HEK293 (cell line): ENCODE data around the gene VSTM4.

ENCODE experiments used
- CTCF ChIA-PET: fragments of 350-600 bp; formaldehyde crosslinking; extraction: SDS; loops from one replicate; lab custom pipeline; 2021; ENCODE audit warnings: antibody characterized with exemption; lab: Yijun Ruan, JAX
- POLR2A ChIA-PET: fragments of 300-600 bp; formaldehyde crosslinking; extraction: SDS; loops from one replicate; lab custom pipeline; 2020; ENCODE audit warnings: antibody characterized with exemption, inconsistent platforms; lab: Yijun Ruan, JAX
- H3K27ac ChIP-seq: fragments of 200-500 bp; sonication (Bioruptor generic); 2 replicates; pipeline ENCODE4 v1.5.1; 2014; ENCODE audit warnings: low read depth, low read length, control low read depth, inconsistent platforms; ENCODE audit errors: extremely low read depth
- H3K36me3 ChIP-seq, 2 experiments: fragments of 200-500 bp in 1 of 2; sonication (Bioruptor generic) in 1 of 2; 1 replicate in 1 of 2; 2 replicates in 1 of 2; pipeline ENCODE4 v1.5.1; 2014 to 2017; ENCODE audit warnings: inconsistent platforms in 2 of 2, low read length in 2 of 2; ENCODE audit not compliant: control insufficient read depth in 2 of 2, insufficient read depth in 1 of 2
- H3K4me1 ChIP-seq: fragments of 200-500 bp; sonication (Bioruptor generic); 2 replicates; pipeline ENCODE4 v1.5.1; 2014; ENCODE audit warnings: mild to moderate bottlenecking, low read length, inconsistent platforms; ENCODE audit not compliant: control insufficient read depth, insufficient read depth
- H3K4me3 ChIP-seq: 2 replicates; pipeline ENCODE4 v1.5.1; 2011; ENCODE audit warnings: low read depth, mild to moderate bottlenecking, control low read depth, low read length, moderate library complexity
- H3K9me3 ChIP-seq: fragments of 200-500 bp; sonication (Bioruptor generic); 2 replicates; pipeline ENCODE4 v1.5.1; 2014; ENCODE audit warnings: low read depth, low read length, inconsistent platforms; ENCODE audit not compliant: control insufficient read depth, insufficient read depth
- EGR2 ChIP-seq: fragments of 450-650 bp; formaldehyde crosslinking; IDR thresholded peaks from 2 replicates; pipeline ENCODE4 v1.5.1; 2016; ENCODE audit warnings: low read depth, missing biosample characterization, missing genetic modification characterization
- HOXC10 ChIP-seq: sonication (generic); formaldehyde crosslinking; IDR thresholded peaks from 2 replicates; pipeline ENCODE4 v1.8.1; 2023; ENCODE audit warnings: mild to moderate bottlenecking, missing genetic modification reagents
- PRDM10 ChIP-seq: fragments of 450-650 bp; formaldehyde crosslinking; IDR thresholded peaks from 2 replicates; pipeline ENCODE4 v1.5.1; 2016; ENCODE audit warnings: missing biosample characterization, missing genetic modification characterization
- SETDB1 ChIP-seq: IDR thresholded peaks from one replicate; pipeline ENCODE4 v1.6.1; 2017; ENCODE audit warnings: mild to moderate bottlenecking, low read length, moderate library complexity, mixed read lengths; ENCODE audit not compliant: insufficient read length
- ZBTB26 ChIP-seq: fragments of 450-650 bp; formaldehyde crosslinking; optimal IDR thresholded peaks from 2 replicates; pipeline ENCODE3; 2016; ENCODE audit warnings: missing biosample characterization, mild to moderate bottlenecking, missing genetic modification characterization
- ZFP3 ChIP-seq: fragments of 450-650 bp; formaldehyde crosslinking; IDR thresholded peaks from 2 replicates; pipeline ENCODE4 v1.5.1; 2016; ENCODE audit warnings: low read depth, missing biosample characterization, missing genetic modification characterization
- ZIC2 ChIP-seq: fragments of 450-650 bp; formaldehyde crosslinking; IDR thresholded peaks from 2 replicates; pipeline ENCODE4 v1.5.1; 2016; ENCODE audit warnings: missing biosample characterization, missing genetic modification characterization
- ZNF112 ChIP-seq: fragments of 450-650 bp; formaldehyde crosslinking; IDR thresholded peaks from 2 replicates; pipeline ENCODE4 v1.5.0; 2017; ENCODE audit warnings: missing biosample characterization, missing genetic modification characterization
- ZNF132 ChIP-seq: fragments of 450-650 bp; formaldehyde crosslinking; IDR thresholded peaks from 2 replicates; pipeline ENCODE4 v1.5.1; 2017; ENCODE audit warnings: missing biosample characterization, missing genetic modification characterization, borderline replicate concordance
- ZNF169 ChIP-seq: fragments of 450-650 bp; formaldehyde crosslinking; IDR thresholded peaks from 2 replicates; pipeline ENCODE4 v1.5.1; 2016; ENCODE audit warnings: missing biosample characterization, missing genetic modification characterization
- ZNF404 ChIP-seq: fragments of 450-650 bp; formaldehyde crosslinking; IDR thresholded peaks from 2 replicates; pipeline ENCODE4 v1.5.1; 2017; ENCODE audit warnings: missing biosample characterization, missing genetic modification characterization
- ZNF426 ChIP-seq: fragments of 450-650 bp; formaldehyde crosslinking; IDR thresholded peaks from 2 replicates; pipeline ENCODE4 v1.5.1; 2017; ENCODE audit warnings: missing biosample characterization, missing genetic modification characterization, mild to moderate bottlenecking, inconsistent platforms, moderate library complexity
- ZNF433 ChIP-seq: fragments of 450-650 bp; formaldehyde crosslinking; IDR thresholded peaks from 2 replicates; pipeline ENCODE4 v1.5.1; 2016; ENCODE audit warnings: missing biosample characterization, missing genetic modification characterization, low read depth
- ZSCAN30 ChIP-seq: fragments of 450-650 bp; IDR thresholded peaks from 2 replicates; pipeline ENCODE4 v1.5.1; 2018; ENCODE audit warnings: missing biosample characterization, mild to moderate bottlenecking, missing genetic modification characterization, moderate library complexity
- ZSCAN5A ChIP-seq: fragments of 450-650 bp; formaldehyde crosslinking; IDR thresholded peaks from 2 replicates; pipeline ENCODE4 v1.5.1; 2016; ENCODE audit warnings: missing biosample characterization, missing genetic modification characterization
- TF ChIP-seq, protein P1 (sequence below): fragments of 450-650 bp; formaldehyde crosslinking; IDR thresholded peaks from 2 replicates; pipeline ENCODE4 v1.5.1; 2016; ENCODE audit warnings: missing biosample characterization, missing genetic modification characterization
- TF ChIP-seq, protein P2 (sequence below): fragments of 450-650 bp; formaldehyde crosslinking; IDR thresholded peaks from 2 replicates; pipeline ENCODE4 v1.5.1; 2016; ENCODE audit warnings: missing biosample characterization, missing genetic modification characterization, borderline replicate concordance
- TF ChIP-seq, protein P3 (sequence below): fragments of 450-650 bp; formaldehyde crosslinking; IDR thresholded peaks from 2 replicates; pipeline ENCODE4 v1.5.1; 2016; ENCODE audit warnings: missing biosample characterization, missing genetic modification characterization

Gene VSTM4

GRCh38 chr10:49056356-49056755 is 59.0 kb downstream of the VSTM4 start:
- Histone ChIP-seq H3K4me3 (no peak overlapping the region), H3K9me3 (no peaks in the 10 kb centered on the region), H3K36me3 (no peaks in the 10 kb centered on the region), H3K4me1 (no peaks in the 10 kb centered on the region), H3K27ac (no peak overlapping the region)
- CTCF ChIA-PET, result no interaction called here
- POLR2A ChIA-PET, result no interaction called here
- TF ChIP-seq ZSCAN5A (tag by site-specific recombination), result no peak
- TF ChIP-seq ZNF169 (tag by site-specific recombination), result no peak
- peak; percentile 60 for TF ChIP-seq ZIC2 (tag by site-specific recombination)
- TF ChIP-seq, protein P1, sequence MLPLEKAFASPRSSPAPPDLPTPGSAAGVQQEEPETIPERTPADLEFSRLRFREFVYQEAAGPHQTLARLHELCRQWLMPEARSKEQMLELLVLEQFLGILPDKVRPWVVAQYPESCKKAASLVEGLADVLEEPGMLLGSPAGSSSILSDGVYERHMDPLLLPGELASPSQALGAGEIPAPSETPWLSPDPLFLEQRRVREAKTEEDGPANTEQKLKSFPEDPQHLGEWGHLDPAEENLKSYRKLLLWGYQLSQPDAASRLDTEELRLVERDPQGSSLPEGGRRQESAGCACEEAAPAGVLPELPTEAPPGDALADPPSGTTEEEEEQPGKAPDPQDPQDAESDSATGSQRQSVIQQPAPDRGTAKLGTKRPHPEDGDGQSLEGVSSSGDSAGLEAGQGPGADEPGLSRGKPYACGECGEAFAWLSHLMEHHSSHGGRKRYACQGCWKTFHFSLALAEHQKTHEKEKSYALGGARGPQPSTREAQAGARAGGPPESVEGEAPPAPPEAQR, result no peak
- TF ChIP-seq ZNF404, result no peak
- TF ChIP-seq EGR2, result no peak

DNA sequence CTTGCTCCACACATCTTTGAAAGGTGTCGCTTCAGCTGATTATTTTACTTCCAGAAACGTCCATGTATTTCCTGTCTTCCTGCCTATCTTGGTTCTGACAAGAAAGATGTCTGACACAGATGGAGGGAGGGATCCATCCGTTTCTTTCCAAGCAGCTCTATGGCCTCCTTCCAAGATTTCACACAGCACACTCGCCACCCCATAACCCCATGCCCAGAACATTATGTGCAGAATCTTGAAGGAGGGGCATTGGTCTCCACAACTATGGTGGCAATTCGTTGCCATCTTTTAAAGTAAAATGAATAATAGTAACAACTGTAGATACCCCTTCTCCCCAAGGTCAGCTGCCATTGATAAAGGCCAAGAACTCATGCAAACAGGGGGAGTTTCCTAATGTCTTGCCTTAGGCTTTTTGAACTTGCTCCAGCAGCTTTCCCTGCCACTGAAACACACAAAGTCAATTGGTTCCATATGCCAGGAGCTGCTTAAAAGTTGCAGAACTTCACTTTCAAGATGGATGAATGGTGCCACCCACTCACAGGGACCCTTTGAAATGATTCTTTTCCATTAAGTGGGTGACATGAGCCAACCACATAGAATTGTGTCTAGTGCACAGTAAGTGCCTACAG is 60.0 kb downstream of the VSTM4 start:
- no peaks in the 10 kb centered on the region for H3K36me3 ChIP-seq
- H3K4me3 ChIP-seq, result no peak overlapping the region
- CTCF ChIA-PET, result no interaction called here
- POLR2A ChIA-PET, result no interaction called here
- no peak for TF ChIP-seq SETDB1
- no peak for TF ChIP-seq ZNF112 (tag by site-specific recombination)
- no peak for TF ChIP-seq ZNF433 (tag by site-specific recombination)
- TF ChIP-seq PRDM10 (tag by site-specific recombination), result no peak
- TF ChIP-seq, protein P2, sequence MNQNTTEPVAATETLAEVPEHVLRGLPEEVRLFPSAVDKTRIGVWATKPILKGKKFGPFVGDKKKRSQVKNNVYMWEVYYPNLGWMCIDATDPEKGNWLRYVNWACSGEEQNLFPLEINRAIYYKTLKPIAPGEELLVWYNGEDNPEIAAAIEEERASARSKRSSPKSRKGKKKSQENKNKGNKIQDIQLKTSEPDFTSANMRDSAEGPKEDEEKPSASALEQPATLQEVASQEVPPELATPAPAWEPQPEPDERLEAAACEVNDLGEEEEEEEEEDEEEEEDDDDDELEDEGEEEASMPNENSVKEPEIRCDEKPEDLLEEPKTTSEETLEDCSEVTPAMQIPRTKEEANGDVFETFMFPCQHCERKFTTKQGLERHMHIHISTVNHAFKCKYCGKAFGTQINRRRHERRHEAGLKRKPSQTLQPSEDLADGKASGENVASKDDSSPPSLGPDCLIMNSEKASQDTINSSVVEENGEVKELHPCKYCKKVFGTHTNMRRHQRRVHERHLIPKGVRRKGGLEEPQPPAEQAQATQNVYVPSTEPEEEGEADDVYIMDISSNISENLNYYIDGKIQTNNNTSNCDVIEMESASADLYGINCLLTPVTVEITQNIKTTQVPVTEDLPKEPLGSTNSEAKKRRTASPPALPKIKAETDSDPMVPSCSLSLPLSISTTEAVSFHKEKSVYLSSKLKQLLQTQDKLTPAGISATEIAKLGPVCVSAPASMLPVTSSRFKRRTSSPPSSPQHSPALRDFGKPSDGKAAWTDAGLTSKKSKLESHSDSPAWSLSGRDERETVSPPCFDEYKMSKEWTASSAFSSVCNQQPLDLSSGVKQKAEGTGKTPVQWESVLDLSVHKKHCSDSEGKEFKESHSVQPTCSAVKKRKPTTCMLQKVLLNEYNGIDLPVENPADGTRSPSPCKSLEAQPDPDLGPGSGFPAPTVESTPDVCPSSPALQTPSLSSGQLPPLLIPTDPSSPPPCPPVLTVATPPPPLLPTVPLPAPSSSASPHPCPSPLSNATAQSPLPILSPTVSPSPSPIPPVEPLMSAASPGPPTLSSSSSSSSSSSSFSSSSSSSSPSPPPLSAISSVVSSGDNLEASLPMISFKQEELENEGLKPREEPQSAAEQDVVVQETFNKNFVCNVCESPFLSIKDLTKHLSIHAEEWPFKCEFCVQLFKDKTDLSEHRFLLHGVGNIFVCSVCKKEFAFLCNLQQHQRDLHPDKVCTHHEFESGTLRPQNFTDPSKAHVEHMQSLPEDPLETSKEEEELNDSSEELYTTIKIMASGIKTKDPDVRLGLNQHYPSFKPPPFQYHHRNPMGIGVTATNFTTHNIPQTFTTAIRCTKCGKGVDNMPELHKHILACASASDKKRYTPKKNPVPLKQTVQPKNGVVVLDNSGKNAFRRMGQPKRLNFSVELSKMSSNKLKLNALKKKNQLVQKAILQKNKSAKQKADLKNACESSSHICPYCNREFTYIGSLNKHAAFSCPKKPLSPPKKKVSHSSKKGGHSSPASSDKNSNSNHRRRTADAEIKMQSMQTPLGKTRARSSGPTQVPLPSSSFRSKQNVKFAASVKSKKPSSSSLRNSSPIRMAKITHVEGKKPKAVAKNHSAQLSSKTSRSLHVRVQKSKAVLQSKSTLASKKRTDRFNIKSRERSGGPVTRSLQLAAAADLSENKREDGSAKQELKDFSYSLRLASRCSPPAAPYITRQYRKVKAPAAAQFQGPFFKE (tag by site-specific recombination), result no peak
- TF ChIP-seq ZSCAN30 (tag by site-specific recombination), result no peak
- TF ChIP-seq ZNF426 (tag by site-specific recombination), result no peak
- TF ChIP-seq ZBTB26 (tag by site-specific recombination), result no peak
- TF ChIP-seq, protein P3, sequence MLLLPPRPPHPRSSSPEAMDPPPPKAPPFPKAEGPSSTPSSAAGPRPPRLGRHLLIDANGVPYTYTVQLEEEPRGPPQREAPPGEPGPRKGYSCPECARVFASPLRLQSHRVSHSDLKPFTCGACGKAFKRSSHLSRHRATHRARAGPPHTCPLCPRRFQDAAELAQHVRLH (tag by site-specific recombination), result no peak
- no peak for TF ChIP-seq ZNF132 (tag by site-specific recombination)
- TF ChIP-seq HOXC10 (CRISPR knock-in tag), result no peak
- TF ChIP-seq ZFP3 (tag by site-specific recombination), result no peak
- TF ChIP-seq, all 188 proteins: peak for 0
- H3K4me1 ChIP-seq, result no peaks in the 10 kb centered on the region
- H3K27ac ChIP-seq, result no peak overlapping the region
- H3K9me3 ChIP-seq, result no peaks in the 10 kb centered on the region
